Activated CD8-positive, alpha-beta memory T cell treated with anti-CD3 and anti-CD28 coated beads for 4 hours (primary cell): Measurements from ENCODE around the gene GAS2L3.
A peak's percentile ranks its signal among the peaks of the same experiment; 100 is the strongest.
"Not testable (repeated sequence)": the region's sequence is repeated elsewhere in the genome, so short reads cannot be mapped to it uniquely, and the experiment has no call there.

Experiments
- DNase-seq, 2 donors: peaks; one replicate each; pipeline ENCODE4 v3.0.0-alpha.2; 2020; ENCODE audit warnings: low read depth in 2 of 2

Gene GAS2L3

DNA sequence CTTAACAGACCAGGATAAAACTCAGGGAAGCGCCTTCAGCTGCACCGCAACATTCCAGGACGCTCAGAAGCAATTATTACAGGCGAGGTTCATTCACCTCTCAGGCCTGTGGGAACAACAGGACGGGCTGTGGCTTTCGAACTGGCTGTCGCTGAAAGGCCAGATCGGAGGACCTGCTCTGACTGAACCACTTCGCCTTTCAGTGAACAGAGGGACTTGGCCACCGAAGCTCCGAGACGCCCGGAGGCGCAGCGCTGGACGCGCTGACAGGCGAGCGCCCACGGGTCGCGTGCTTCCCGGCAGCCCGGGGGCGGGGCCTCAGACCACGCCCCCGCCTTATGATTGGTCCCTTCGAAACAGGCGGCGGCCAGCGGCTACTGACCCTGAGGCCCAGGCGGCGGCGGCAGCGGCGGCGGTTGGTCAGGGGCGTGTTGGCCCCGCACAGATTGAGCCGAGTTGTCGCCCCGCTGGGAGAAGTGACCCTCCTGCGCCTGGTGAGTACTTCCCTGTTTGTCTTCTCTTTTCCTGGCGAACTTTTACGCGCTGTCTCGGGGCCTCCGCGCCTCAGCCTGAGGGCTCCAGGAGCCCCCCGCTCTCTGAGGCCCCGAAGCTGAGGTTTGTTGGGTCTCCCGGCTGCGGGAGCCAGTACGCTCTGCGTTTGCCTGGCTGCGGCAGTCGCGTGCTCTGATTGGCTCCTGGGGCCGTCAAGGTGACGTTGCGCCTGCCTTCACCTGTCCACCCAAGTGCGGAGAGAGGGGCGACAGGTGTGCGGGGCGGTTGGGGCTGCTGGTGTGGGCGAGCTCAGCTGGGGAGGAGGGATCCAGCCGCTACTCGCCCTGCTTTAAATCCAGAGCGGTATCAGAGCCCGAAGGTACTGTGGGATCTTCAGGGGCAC, at the start of gene GAS2L3:
GAS2L3 (plus strand) TSS at position 393 of the 895 bp plus-strand sequence. CDS start 21,221 bp downstream, outside the sequence.
- DNase-seq: peak; percentile 5 to 14

DNA sequence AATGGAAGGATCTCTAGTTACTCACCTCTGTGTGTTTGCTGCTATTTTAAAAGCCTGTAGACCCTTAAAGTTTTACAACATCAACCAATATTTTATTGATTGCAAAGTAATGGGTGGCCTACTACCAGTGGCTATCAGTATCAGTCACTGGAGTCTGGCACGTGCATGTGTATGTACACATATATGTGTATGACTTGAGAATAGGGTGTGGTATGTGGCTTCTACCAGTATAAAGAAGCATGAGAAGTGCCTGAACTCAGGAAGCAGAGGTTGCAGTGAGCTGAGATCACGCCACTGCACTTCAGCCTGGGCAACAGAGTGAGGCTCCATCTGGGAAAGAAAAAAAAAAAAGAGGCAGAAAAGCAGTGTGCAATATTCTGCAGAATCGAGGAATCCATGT, 45.5 kb upstream of the GAS2L3 start:
- no peak for DNase-seq

DNA sequence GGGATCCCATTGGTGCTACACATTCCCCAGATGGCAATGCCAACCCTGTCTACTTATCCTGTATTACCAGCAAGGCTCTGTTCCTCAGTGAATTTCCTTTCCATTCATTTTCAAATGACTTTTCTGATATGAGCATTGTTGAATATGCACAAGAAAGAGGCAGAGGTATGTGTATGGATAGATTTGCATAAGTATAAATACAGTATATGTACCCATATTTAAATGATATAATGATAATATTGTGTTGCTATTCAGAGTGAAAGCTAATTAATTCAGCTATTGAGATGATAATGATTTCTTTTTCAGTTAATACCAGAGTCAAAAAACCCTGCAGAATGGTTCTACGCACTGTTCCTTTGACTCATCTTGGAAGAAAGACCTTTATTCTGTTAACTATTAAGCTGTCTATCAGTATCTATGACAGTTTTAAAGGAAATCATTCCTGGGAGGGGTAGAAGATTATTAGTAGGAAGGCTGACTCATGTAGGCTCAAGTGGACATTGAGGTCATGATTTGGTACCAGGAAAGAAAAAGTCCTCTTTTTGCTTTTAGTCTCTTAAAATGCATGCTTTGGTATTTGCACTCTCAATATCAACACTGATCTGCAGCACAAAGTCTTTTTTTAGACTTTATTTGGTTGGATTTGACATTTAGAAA, 44.9 kb upstream of the GAS2L3 start:
- DNase-seq: no peak

DNA sequence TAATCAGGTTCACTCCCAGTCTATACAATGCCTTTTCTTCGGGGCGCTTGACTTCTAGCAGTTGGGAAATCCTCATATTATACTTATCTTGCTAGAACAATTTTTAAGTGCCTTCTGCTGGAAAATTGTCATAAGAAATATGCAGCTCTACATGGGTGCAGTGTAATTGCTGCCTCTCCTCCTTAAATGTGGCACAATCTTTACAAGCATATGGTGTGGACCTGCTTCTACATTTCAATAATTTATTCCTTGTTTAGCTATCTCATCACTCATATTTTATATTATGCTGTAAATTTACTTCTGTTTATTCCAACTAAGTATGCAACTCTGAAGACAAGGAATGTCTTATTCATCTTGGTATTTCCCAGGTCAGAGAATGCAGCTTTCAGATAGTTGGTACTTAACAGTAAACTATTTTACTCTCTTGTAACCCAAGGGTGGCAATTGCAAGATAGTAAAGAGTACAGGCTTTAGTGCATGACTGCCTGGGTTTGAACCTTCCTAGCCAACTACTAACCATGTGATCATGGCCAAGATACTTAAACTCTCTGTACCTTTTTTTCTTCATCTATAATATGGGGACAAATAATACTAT, 43.6 kb upstream of the GAS2L3 start:
- DNase-seq: no peak

DNA sequence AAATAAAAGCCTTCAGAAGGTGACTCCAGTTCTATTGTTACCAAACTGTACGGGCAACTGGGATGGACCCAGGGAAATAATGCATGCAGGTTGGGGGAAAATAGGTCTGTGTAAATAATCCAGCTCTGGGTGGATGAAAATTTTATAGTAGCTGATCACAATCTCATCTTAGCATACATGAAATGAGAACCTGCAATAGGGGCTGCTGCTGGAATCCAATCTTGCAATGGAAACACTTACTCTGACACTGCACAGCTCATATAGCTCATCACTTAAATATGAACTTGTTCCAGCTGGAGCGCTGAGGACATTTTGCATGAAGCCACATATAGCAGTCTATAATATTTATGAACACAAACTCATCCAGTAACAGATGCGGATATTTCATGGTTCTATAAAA, 40.1 kb upstream of the GAS2L3 start:
- no peak for DNase-seq

DNA sequence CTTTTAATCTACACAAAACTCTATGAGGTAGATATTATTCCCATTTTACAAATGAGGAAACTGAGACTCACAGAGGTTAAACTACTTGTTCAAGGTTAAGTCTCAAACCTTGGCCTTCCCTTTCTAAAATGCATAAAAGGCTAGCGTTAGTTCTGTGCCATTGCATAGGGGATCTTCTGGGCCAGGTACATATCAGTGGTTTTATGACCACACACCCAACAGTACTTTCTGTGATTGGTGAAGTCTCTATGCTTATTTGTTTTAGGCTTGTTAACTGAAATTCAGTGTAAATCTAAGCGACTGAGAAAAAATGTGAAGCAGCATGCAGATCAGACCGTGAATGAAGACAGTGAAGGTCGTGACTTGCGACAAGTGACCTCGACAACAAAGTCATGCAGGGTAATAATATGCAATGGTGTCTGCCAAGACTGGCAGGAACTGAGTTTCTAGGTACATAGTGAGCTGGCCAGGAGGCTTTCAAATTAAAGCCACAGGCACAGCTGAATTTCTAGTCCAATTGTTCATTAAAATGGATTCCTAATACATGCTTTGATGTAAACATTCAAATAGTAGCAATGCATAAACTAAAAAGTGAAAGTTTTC, 38.8 kb upstream of the GAS2L3 start:
- DNase-seq: no peak

DNA sequence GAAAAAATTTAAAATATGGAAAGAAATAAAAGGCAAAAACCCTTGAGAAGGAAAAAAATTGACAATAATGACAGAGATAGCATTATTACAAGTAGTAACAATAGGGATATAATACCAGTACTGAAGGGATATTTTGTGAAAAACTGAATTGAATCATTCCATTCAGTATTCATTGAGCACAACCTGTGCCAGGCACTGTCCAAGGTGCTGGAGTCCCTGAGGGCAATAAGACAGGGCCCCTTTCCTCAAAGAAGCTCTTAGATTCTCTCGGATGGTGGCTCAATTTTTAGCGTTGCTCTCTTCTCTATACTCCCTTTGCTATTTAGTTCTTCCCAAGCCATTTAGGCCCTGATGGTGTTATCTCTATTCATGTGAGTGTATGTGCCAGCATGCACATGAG, 34.3 kb upstream of the GAS2L3 start:
- DNase-seq: no peak

DNA sequence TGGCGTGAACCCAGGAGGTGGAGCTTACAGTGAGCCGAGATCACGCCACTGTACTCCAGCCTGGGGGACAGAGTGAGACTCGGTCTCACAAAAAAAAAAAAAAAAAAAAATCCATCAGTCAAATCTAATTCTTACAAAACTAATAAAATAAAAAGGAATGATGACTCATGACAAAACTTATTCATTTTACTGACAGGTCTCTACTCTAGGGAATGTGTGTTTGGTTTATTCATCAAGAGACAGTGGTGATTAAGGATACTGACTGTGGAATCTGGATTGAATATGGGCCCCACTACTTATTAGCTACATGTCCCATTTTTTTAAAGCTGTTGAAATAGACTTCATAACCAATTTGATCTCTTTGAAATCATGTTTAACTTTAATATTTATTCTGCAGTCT, 29.3 kb upstream of the GAS2L3 start:
- DNase-seq: no peak

DNA sequence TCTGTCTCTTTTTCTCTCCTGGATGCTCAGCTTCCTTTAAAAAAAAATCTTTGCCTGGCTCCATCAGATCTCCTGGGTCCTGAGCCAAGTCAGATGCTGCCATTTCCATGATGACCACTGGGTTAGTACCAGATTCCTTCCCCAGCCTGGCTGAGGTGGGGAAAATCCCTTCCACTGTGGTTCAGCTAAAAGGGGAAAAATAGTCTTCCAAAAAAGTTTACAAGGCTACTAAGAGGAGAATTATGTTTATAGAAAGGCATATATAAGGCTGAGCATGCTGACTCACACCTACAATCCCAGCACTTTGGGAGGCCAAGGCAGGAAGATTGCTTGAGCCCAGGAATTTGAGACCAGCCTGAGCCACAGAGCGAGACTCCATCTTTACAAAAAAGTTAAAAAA, 28.4 kb upstream of the GAS2L3 start:
- DNase-seq: no peak

DNA sequence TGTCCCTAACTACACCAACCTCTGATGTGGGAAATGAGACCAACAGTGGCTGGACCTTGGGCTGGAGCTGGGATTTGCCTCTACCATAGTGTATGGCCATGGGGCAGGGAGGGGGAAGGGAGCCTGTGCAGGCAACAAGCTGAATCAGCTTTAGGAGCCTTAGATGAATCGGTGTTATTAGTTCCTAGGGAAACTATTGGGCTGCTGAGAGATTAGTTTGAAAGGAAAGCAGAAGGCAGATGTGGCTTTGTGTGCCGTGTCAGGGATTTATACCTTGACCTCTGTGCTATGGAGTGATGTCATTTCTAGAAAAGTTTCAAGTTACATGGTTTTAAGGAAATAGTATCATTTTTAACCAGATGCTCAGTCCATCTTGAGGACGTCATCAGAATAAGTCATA, 19.5 kb upstream of the GAS2L3 start:
- DNase-seq: no peak

DNA sequence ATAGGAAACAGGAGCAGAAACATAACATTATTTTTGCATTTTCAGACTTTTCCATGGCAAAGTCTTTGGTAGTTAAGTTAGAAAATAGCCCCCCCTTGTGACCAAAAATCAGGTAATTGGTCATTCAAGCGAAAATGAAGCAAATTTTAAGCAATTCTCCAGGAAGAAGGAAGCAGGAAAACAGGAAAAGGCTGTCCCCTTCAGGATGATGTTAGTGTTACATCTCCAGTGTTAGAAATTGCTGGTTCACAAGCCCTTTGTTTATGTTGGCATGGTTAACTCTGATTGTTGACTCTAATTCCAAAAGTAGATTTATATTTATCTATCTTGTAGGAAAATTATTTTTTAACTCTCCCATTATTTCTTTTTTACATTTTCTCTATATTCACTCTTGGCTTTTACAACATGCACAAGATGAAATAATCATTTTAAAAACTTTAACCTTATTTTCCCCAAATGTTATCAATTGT, 18.8 kb upstream of the GAS2L3 start:
- DNase-seq: no peak

DNA sequence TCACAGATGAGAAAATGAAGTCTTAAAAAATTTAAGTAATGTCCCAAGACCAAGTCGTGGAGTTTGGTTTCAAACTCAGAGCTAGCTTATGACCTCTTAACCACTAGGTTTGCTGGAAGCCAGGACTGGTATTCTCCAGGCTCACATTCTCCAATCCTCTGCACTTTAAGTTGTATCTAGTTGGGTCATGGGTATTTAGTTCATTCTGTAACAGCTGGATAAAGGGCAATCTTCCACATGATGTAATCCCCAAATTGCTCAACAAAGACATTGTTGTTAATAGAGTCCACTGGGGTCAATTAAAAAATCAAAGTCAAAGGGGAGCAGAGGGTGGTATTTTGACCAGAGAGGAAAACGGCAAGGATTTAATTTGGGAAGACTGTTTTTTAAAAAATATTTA, 17.8 kb upstream of the GAS2L3 start:
- no peak for DNase-seq

DNA sequence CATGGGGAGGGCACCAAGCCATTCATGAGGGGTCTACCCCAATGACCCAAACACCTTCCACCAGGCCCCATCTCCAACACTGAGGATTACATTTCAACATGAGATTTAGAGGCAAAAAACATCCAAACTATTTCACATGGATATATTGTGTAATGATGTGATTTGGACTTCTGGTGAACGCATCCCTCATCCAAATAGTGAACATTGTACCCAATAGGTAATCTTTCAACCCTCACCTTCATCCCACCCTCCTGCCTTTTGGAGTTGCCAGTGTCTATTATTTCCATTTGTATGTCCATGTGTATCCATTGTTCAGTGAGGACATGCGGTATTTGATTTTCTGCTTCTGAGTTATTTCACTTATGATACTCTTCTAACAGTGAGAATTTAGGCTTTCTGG, 16.1 kb upstream of the GAS2L3 start:
- DNase-seq: no peak

DNA sequence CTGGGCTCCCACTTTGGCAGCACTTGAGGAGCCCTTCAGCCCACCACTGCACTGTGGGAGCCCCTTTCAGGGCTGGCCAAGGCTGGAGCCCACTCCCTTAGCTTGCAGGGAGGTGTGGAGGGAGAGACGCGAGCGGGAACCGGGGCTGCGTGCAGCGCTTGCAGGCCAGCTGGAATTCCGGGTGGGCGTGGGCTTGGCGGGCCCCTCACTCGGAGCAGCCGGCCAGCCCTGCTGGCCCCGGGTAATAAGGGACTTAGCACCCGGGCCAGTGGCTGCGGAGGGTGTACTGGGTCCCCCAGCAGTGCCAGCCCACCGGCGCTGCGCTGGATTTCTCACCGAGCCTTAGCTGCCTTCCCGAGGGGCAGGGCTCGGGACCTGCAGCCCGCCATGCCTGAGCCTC, 14.2 kb upstream of the GAS2L3 start:
- DNase-seq: not testable (repeated sequence)

DNA sequence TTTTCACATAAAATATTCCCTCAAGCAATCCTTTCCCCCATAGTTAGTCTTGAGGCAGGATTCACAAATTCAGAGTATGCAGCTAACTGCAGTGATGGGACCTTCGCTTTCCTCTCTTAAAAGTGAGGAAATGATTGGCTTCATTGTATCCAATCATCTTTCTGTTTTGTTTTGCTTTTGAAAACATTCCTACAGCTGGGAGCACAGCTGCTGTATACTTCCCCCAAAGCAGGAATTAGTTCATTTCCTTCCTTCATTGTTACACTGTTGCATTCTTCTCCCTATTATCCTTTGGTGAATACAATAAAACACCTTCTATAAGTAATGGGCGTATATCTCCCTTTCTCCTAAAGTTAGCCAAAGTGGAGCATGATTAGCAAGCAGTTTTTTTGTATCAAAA, 9.4 kb upstream of the GAS2L3 start:
- no peak for DNase-seq

DNA sequence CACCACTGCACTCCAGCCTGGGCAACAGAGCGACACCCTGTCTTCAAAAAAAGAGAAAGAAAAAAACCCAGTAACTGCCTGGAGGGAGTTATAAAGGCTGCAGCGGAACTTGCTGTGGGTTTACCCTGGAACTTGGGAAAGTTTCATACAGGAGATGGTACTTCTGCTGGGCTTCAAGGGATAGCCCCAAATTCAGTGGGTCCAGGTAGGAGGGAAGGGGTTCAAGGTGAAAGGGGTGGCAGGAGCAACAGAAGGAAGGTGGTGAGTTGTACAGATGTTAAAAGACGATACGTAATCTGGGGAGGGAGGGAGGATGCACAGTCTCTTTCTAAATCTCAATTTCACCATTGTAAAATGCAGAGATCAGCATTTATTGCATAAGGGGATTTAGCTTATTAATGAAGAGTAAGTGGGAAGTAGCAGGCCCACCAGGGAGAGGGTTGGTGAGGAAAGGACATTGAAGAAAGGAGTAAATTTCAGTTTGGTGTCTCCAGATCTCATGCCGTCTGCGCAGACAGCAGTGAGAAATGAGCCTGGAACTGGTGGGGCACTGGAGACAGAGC, 8.5 kb upstream of the GAS2L3 start:
- DNase-seq: no peak

DNA sequence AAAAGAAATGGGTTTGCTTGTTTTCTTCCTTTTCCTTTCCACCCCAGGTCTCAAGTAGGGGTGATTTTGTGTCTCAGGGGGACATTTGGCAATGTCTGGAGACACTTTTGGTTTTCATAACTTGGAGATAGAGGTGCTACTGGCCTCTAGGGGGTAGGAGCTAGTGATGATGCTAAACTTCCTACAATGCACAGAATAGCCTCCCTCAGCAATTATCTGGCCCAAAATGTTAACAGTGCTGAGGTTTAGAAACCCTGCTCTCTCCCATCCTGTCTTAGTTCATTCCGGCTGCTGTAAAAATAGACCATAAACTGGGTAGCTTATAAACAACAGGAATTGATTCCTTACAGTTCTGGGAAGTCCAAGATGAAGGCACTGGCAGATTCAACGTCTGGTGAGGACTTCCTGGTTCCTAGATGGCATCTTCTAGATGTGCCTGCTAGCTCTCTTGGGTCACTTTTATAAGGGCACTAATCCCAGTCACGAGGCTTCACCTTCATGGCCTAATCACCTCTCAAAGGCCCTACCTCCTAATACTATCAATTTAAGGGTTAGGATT, 7.4 kb upstream of the GAS2L3 start:
- no peak for DNase-seq

DNA sequence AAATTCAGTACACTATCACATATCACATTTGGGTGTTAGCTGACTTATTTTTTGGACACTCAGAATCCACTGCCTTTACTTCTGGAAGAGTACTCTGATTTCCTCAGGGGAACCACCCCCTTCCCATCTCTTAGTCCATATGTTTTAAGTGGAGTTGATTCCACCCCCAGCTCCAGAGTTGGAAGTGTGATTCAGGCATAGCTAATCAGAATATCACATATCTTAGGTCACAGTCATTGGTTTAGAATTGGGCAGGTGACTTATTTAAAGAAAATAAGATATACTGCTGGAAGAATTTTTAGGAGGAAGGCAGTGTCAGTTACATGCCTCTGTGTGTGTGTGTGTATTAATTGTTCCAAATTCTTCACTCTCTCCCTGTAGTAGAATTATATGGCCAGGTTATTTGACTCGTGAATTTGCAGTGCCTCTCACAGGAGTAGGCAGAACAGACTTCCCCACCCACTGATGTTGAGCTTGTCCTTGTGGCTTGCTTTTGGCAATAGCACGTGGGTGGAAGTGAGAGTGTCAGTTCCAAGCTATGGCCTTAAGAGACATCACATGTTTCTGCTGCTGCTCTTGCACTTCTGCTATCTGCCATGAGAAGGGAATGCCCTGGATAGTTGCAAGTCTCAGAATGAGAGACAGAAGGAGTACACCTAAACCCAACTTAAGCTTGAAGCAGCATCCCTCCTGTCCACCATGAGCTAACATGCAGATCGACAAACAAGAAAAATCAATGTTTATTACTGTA, 6.4 kb upstream of the GAS2L3 start:
- DNase-seq: no peak

DNA sequence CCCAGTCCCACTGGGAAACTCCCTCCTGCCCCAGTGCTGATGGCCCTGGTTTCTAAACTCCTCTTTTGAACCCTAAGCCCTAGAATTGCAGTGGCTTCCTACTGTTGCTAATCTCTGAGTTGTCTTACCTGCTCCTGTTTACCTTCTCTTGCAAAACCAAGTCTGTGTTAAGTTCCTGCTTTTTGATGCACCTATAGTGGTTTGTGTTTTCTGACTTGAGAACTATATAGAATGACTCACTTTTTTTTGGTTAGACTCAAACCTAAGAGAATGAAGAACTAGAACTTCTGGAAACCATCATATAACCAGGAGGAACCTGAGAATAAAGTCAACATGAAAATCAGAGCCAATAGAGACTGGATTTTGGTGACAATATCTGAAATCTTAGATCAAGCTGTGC, 5.5 kb upstream of the GAS2L3 start:
- DNase-seq: no peak

DNA sequence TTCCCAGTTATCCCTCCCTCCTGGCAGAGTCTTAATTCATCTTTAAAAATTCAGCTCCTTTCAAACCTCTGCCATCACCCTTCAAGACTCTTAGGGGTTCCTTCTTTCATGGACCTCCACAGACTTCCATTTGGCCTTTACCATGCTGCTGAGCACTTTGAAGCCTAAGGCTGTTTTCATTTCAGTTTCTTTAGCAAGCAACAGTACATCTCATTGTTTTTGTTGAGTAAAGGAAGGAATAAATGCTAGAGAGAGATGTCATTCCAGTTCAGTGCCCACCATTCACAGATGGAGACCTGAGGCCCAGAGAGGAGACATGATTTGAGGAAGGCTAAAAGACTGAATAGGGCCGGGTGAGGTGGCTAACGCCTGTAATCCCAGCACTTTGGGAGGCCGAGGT, 1.3 kb upstream of the GAS2L3 start:
- no peak for DNase-seq
